OCI-LY7 (cell line): ENCODE measurements around the gene DIAPH3. TPM values are rescaled to one million over a fixed set of nuclear protein-coding genes. Genes with fewer than 3 reads are reported as not detected.

Source experiments
- BruUV-seq: library from RNA; stranded (reverse); fragments of 400-500 nt; replicated peaks from 2 replicates; lab custom pipeline; 2021; lab: Mats Ljungman, UMichigan
- CTCF ChIA-PET: fragments of 300-600 bp; sonication (Branson Sonifier 250); formaldehyde crosslinking; loops from one replicate; lab custom pipeline; 2022; ENCODE audit warnings: antibody characterized with exemption; ENCODE audit not compliant: unreplicated experiment; lab: Charles Lee
- POLR2A ChIA-PET: fragments of 300-600 bp; sonication (Branson Sonifier 250); formaldehyde crosslinking; loops from one replicate; lab custom pipeline; 2022; ENCODE audit warnings: antibody characterized with exemption; lab: Charles Lee
- DNase-seq: peaks from one replicate; pipeline ENCODE4 v3.0.0-alpha.2; 2015; ENCODE audit warnings: low spot score
- H2AFZ ChIP-seq: fragments of 200-600 bp; sonication (generic), shearing (Covaris generic); 2 replicates; pipeline ENCODE4 v1.6.1; 2014; ENCODE audit warnings: mild to moderate bottlenecking, antibody characterized with exemption, low read length, moderate library complexity
- H3K27ac ChIP-seq: fragments of 200-600 bp; sonication (generic); 2 replicates; pipeline ENCODE4 v1.5.1; 2014; ENCODE audit warnings: mixed run types, low read depth, mild to moderate bottlenecking, moderate library complexity, low read length, inconsistent platforms; ENCODE audit not compliant: poor library complexity, severe bottlenecking
- H3K36me3 ChIP-seq: fragments of 200-600 bp; sonication (generic); 2 replicates; pipeline ENCODE4 v1.6.1; 2014; ENCODE audit warnings: mild to moderate bottlenecking, antibody characterized with exemption, low read length, moderate library complexity, mixed read lengths; ENCODE audit not compliant: insufficient read depth
- H3K4me1 ChIP-seq: fragments of 200-600 bp; sonication (generic); 2 replicates; pipeline ENCODE4 v1.5.1; 2014; ENCODE audit warnings: mild to moderate bottlenecking, low read length; ENCODE audit not compliant: insufficient read depth, poor library complexity, severe bottlenecking
- H3K4me2 ChIP-seq: fragments of 200-600 bp; sonication (generic); 2 replicates; pipeline ENCODE4 v1.6.1; 2014; ENCODE audit warnings: mild to moderate bottlenecking, low read length
- H3K4me3 ChIP-seq: fragments of 200-600 bp; sonication (generic); 2 replicates; pipeline ENCODE4 v1.5.1; 2014; ENCODE audit warnings: mild to moderate bottlenecking, low read depth, low read length; ENCODE audit not compliant: poor library complexity, severe bottlenecking
- H3K79me2 ChIP-seq: fragments of 200-600 bp; sonication (generic); 2 replicates; pipeline ENCODE4 v1.6.1; 2016; ENCODE audit warnings: low read depth, mild to moderate bottlenecking, low read length, moderate library complexity, mixed read lengths; ENCODE audit not compliant: insufficient read depth
- H3K9me2 ChIP-seq: fragments of 200-600 bp; sonication (generic); 2 replicates; pipeline ENCODE4 v1.6.1; 2016; ENCODE audit warnings: mild to moderate bottlenecking, low read length, mixed read lengths; ENCODE audit not compliant: insufficient read depth
- H3K9me3 ChIP-seq: fragments of 200-600 bp; sonication (generic); 2 replicates; pipeline ENCODE4 v1.6.1; 2014; ENCODE audit warnings: mild to moderate bottlenecking, mixed run types, low read length, mixed read lengths
- H4K20me1 ChIP-seq: fragments of 200-600 bp; sonication (generic); 2 replicates; pipeline ENCODE4 v1.6.1; 2014; ENCODE audit warnings: mild to moderate bottlenecking, antibody characterized with exemption, low read length, moderate library complexity, mixed read lengths; ENCODE audit not compliant: insufficient read depth
- EZH2phosphoT487 ChIP-seq: fragments of 200-600 bp; sonication (generic); IDR thresholded peaks from 2 replicates; pipeline ENCODE4 v1.6.1; 2018; ENCODE audit warnings: low read depth, borderline replicate concordance, mild to moderate bottlenecking, mixed run types, antibody characterized with exemption, low read length, moderate library complexity, mixed read lengths
- intact Hi-C: fragments of 100-400 bp; cut with micrococcal nuclease; formaldehyde crosslinking; loops from one replicate; pipeline ENCODE4 v1.10.0; 2022; ENCODE audit not compliant: unreplicated experiment
- total RNA-seq, 2 experiments: library from RNA; depleted of rRNA in 1 of 2; stranded (reverse); fragments of >200 nt in 1 of 2; shearing (Covaris generic) in 1 of 2; gene quantifications; 2 replicates each; pipeline ENCODE4 v1.2.3, GENCODE V29; 2014 to 2022
- TF ChIP-seq, protein P1 (sequence below): fragments of 200-600 bp; sonication (generic); conservative IDR thresholded peaks from 2 replicates; pipeline ENCODE4 v1.5.1; 2014; ENCODE audit warnings: mild to moderate bottlenecking, antibody characterized with exemption, low read length, moderate library complexity, mixed read lengths

DIAPH3 gene
- total RNA-seq, 2 experiments from 2014 or later = 33.5 to 37.2 TPM

- Histone ChIP-seq H4K20me1 (no peaks in the 10 kb centered on the region), H3K4me2 (no peak overlapping the region), H3K9me2 (no peaks in the 10 kb centered on the region), H3K36me3 (no peaks in the 10 kb centered on the region), H3K4me3 (no peak overlapping the region), H3K27ac (no peak overlapping the region), H3K9me3 (no peaks in the 10 kb centered on the region), H3K4me1 (no peaks in the 10 kb centered on the region), H3K79me2 (no peaks in the 10 kb centered on the region), H2AFZ (no peak overlapping the region)
- intact Hi-C loops = no loop called here
- DNase-seq = no peak
- ChIA-PET CTCF (no interaction called here), POLR2A (no interaction called here)
- TF ChIP-seq, protein P1, sequence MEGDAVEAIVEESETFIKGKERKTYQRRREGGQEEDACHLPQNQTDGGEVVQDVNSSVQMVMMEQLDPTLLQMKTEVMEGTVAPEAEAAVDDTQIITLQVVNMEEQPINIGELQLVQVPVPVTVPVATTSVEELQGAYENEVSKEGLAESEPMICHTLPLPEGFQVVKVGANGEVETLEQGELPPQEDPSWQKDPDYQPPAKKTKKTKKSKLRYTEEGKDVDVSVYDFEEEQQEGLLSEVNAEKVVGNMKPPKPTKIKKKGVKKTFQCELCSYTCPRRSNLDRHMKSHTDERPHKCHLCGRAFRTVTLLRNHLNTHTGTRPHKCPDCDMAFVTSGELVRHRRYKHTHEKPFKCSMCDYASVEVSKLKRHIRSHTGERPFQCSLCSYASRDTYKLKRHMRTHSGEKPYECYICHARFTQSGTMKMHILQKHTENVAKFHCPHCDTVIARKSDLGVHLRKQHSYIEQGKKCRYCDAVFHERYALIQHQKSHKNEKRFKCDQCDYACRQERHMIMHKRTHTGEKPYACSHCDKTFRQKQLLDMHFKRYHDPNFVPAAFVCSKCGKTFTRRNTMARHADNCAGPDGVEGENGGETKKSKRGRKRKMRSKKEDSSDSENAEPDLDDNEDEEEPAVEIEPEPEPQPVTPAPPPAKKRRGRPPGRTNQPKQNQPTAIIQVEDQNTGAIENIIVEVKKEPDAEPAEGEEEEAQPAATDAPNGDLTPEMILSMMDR = no peak
- no peak for TF ChIP-seq EZH2phosphoT487
- BruUV-seq = no TSS peak
Measured at GRCh38 chr13:59834801-59835200, 328.9 kb downstream of the DIAPH3 start.

- POLR2A ChIA-PET = interaction anchor here (0.6 to 2.2 kb wide), 3 partner anchors 8 to 22 kb away, joined by 3 to 10 read pairs (median 6); no protein-coding TSS in a partner anchor
- Histone ChIP-seq H3K36me3 (no peaks in the 10 kb centered on the region), H3K9me2 (no peaks in the 10 kb centered on the region), H3K79me2 (no peaks in the 10 kb centered on the region), H3K27ac (no peak overlapping the region), H3K9me3 (no peaks in the 10 kb centered on the region), H3K4me2 (no peak overlapping the region), H4K20me1 (no peaks in the 10 kb centered on the region), H2AFZ (no peak overlapping the region), H3K4me1 (no peaks in the 10 kb centered on the region), H3K4me3 (no peak overlapping the region)
- DNase-seq = no peak
- TF ChIP-seq EZH2phosphoT487 = no peak
- TF ChIP-seq, protein P1 = no peak
- CTCF ChIA-PET = no interaction called here
- intact Hi-C loops = no loop called here
- no TSS peak for BruUV-seq
Measured at GRCh38 chr13:59829690-59830089, 334.0 kb downstream of the DIAPH3 start.

DNA sequence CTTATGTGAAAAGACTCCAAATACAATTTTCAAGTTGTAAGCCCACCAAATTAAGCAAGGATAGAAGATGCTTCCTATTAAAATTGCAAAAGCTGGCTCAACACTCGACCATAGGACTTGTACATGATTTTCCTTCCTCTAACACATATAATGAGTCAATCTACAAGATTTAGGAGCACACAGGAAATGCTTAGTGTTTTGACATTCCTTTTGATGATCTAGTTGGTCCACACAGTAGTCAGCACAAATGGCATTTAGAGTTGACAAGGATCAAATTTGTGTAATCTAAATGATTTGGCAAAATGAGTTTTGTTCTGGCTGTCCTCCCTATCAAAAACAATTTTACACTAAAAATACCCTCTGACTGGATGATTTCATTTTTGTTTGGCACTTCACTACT is 340.2 kb downstream of the DIAPH3 start:
- H2AFZ ChIP-seq = no peak overlapping the region
- H3K36me3 ChIP-seq = no peaks in the 10 kb centered on the region
- H3K9me2 ChIP-seq = no peaks in the 10 kb centered on the region
- no peak overlapping the region for H3K4me2 ChIP-seq
- no peaks in the 10 kb centered on the region for H3K79me2 ChIP-seq
- no peak for TF ChIP-seq EZH2phosphoT487
- TF ChIP-seq, protein P1 = no peak
- no peak for DNase-seq
- BruUV-seq = no TSS peak
- H4K20me1 ChIP-seq = no peaks in the 10 kb centered on the region
- H3K4me3 ChIP-seq = no peak overlapping the region
- POLR2A ChIA-PET = interaction anchor here (0.5 kb wide), 1 partner anchor 187 kb away, joined by 3 read pairs; no protein-coding TSS in a partner anchor
- intact Hi-C loops = no loop called here
- CTCF ChIA-PET = no interaction called here
- H3K27ac ChIP-seq = no peak overlapping the region
- no peaks in the 10 kb centered on the region for H3K4me1 ChIP-seq
- H3K9me3 ChIP-seq = no peaks in the 10 kb centered on the region
